GM21423 (cell line): ENCODE data around the gene SLC25A33.
"Not testable (repeated sequence)": the region's sequence is repeated elsewhere in the genome, so short reads cannot be mapped to it uniquely, and the experiment has no call there.

ENCODE experiments used
- ATAC-seq: cut with Tn5 transposase; IDR thresholded peaks from one replicate; pipeline ENCODE4 v1.9.1; 2021; ENCODE audit warnings: mild to moderate bottlenecking, moderate library complexity; ENCODE audit not compliant: unreplicated experiment

The SLC25A33 gene

DNA sequence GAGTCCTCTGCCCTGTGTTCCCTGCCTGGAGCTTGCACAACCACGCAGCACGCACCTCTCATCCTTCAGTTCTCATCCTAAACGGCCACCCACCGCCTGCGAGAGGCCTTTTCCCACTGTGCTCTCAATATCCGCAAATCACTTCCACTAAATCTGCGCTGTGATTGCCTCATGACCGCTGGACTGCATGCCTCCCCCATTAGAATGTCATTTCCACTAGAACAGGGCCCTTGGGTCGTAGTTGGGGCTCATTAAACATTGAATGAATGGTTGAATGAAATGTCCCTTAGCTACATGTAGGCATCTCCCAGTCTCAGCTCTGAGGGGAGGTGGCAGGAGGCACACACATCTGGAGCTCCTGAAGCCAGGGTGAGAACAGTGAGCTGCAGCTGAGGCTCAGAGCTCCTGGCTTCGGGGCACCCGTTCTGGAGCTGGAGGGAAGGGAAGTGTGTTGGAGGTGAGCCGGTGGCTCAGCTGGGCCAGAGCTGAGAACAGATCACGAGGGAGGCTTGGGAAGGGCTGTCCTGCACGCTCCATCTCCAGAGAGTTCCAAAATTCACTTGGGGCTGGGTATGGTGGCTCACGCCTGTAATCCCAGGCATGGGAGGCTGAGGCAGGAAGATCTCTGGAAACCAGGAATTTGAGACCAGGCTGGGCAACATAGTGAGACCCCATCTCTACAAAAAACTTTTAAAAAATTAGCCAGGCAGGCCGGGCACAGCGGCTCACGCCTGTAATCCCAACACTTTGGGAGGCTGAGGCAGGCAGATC is 79.8 kb downstream of the SLC25A33 start:
- no peak for ATAC-seq

DNA sequence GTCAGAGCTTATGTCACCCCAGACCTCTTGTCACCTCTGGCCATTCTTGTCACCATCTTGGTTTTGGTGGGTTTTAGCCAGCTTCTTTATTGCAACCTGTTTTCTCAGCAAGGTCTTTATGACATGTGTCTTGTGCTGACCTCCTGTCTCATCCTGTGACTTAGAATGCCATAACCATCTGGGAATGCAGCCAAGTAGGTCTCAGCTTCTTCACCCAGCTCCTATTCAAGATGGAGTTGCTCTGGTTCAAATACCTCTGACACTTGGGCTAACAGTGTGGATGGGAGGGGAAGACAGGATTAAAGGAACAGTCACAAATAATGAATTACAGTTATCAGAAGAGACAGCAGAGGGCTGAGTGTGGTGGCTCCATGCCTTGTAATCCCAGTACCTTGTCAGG is 81.8 kb downstream of the SLC25A33 start:
- no peak for ATAC-seq

DNA sequence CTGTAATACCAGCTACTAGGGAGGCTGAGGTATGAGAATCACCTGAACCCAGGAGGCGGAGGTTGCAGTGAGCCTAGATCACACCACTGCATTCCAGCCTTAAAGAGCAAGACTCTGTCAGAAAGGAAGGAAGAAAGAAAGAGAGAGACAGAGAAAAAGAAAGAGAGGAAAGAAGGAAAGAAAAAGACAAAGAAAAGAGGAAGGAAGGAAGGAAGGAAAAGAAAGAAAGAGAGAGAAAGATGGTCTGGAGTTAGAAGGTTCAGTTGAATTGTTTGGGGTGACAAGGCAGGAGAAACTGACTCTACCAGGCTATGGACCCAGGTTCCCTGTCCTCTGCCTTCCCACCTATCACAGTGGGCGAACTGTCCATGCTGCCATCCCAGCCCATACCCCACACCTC is 84.8 kb downstream of the SLC25A33 start:
- ATAC-seq, result no peak

DNA sequence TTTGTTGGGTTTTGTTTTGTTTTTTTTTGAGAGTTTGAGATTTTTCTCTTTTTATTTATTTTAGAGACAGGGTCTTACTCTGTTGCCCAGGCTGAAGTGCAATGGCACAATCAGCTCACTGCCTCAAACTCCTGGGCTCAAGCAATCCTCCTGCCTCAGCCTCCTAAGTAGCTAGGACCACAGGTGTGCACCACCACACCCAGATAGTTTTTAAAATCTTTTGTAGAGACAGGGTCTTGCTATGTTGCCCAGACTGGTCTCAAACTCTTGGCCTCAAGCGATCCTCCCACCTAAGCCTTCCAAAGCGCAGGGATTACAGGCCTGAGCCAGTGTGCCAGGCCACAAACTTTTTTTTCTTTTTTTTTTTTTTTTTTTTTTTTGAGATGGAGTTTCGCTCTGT is 85.8 kb downstream of the SLC25A33 start:
- ATAC-seq, result not testable (repeated sequence)

- no peak for ATAC-seq
Measured at GRCh38 chr1:9626201-9626608, 86.9 kb downstream of the SLC25A33 start.

DNA sequence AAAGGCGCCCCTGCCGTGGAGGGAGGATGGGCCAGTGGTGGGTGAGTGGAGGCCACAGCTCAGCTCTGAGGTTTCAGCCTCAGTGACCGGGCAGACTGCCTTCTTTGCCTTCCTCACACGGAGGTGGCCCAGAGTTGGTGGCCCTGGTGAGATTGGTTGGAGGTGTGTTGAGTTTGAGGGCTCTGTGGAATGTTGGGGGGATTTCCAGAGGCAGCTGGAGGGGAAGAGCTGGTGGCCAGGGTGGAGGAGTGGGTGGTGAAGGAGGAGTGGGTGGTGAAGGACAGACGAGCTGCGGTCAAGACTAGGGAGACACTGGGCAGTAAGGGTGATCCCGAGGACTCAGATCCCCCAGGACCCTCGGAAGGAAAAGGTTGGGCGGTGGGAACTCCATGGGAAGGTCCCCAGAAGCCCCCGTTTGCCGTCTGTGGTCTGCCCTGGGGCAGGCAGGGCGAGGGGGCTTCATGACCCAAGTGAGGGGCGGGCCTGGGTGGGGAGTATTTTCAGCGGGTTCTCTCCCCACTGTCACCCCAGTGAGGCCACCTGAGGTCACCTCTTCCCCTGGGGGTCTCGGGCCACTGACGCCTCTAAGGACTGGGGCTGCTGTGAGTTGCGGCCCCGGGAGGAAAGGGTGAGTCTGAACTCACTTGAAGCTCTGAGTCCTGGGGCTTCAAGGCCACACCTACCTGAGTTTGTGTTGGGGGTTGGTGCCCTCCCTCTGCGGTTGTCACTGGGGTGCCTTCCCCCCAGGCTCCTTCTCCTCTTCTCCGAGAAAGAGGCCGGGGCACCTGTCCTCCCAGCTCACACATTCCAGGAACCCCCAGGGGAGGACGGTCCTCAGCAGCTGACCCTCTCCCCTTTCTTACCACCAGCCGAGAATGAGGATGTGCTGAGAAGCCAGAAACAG is 89.5 kb downstream of the SLC25A33 start:
- peak; percentile 12 for ATAC-seq

GRCh38 chr1:9629445-9630201 is 90.4 kb downstream of the SLC25A33 start:
- ATAC-seq, result peak; percentile 29

- no peak for ATAC-seq
Measured at GRCh38 chr1:9630331-9631111, 91.3 kb downstream of the SLC25A33 start.

- ATAC-seq, result no peak
Measured at GRCh38 chr1:9631613-9632012, 92.3 kb downstream of the SLC25A33 start.

DNA sequence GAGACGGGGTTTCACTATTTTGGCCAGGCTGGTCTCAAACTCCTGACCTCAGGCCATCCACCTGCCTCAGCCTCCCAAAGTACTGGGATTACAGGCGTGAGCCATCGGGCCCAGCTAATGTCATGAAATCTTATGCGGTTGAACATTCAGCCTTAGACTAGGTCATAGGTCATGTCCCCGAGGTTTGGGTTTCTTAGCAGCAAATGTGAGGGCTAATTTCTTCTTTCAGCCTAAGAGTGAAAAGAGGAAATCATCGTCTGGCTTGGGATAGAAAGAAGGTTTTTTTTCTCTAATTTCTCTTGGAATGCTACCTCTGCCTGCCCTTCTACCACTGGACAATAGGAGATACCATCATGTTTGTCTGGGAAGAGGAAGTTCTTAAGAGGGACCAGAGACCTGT is 94.2 kb downstream of the SLC25A33 start:
- ATAC-seq, result no peak

DNA sequence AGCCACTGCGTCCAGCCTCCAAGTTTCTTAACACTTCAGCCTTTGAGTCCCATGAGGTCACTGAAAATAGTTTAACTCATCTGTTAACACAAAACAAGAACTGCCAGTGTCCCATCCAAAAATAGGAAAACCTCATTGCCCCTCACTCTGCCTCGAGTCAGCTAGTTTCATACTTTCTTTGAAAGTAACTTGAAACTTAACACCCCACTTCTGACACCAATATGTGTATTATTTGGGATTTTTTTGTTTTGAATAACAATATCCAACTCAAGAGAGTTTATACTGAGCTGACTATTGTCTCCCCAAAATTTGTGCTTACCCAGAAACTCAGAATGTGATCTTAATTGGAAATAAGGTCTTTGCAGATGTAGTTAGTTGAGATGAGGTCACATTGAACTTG is 95.3 kb downstream of the SLC25A33 start:
- ATAC-seq, result no peak
